GM21619 (cell line): ENCODE data around the gene ANP32A.
"Not testable (repeated sequence)": the region's sequence is repeated elsewhere in the genome, so short reads cannot be mapped to it uniquely, and the experiment has no call there.

Experiments
- ATAC-seq: cut with Tn5 transposase; IDR thresholded peaks from one replicate; pipeline ENCODE4 v1.9.1; 2021; ENCODE audit not compliant: unreplicated experiment

Gene ANP32A

DNA sequence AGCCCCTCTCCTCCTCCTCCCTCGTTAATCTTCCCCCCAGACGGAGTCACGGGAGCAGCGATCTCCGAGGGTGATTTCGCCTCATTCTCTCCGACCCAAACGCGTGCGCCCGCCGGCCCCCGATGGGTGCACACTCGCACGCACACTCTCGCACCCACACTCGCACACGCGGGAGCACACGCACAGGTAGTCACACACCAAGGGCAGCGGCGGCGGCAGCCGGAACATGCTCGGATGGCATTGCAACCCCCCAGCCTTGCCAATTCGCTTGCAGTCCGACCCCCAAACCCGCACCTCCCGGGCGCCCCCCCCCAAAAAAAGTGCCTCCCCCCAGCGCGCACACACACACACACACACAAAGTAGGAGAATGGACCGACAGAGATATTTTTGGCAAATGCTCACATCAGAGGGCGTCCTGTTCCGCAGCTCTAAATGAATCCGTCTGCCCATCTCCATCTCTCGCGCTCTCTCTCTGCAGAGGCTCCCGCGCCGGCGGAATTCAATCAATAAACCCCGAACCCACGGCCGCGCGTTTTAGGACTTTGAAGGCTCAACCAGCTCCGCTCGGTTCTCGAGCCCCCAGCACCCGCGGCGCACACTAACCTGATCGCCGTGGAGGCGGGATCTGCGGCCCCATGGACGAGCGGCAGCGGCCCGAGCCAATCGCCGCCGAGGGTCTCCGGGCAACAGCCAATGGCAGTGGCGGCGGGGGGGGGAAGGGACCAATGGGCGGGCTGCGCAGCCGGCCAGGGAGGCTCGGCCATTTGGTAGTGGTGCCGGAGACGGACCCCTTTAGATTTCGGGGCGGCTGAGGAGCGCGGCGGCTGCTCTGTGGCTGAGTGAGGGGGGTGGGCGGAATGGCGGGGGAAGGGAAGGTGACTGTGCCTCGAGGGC lies at the start of gene ANP32A:
TSS of gene ANP32A (minus strand) at position 601 of the 895 bp plus-strand sequence. CDS start at position 457, 144 bp downstream.
- ATAC-seq: peak; percentile 47

DNA sequence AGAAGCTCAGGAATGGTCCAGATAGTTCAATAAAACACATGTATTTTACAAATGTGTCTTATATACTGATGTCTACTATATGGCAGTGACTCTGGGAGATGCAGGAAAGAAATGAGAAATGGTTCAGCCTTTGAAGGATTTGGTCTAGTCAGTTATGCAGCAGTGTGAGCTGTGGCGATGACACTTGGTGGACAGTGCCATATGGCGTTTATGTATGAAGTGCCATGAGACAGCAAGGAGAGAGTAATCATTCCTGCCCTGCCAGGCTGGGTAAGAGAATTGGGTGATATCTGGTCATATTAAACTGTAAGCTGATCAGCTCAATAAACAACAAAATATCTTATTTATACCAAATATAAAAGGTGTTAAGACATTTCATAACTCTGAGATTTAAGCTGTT lies 47.6 kb upstream of the ANP32A start:
- ATAC-seq: no peak

DNA sequence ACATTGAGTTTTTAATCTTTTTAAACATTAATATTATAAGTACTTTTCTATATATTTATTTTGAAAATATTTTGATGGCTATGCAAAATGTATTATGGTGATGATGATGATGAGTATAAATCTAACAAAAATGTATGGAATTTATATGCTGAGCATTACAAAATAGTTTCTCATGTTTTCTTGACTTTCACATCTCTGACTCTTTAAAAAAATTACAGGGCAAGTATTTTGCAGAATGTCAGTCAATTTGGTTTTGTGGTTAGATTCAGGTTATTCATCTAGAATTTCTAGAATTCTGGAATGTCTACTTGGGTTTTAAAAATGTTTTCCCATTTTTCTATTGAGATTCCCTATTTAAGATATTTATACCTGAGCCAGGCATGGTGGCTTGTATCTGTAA lies 41.7 kb upstream of the ANP32A start:
- no peak for ATAC-seq

DNA sequence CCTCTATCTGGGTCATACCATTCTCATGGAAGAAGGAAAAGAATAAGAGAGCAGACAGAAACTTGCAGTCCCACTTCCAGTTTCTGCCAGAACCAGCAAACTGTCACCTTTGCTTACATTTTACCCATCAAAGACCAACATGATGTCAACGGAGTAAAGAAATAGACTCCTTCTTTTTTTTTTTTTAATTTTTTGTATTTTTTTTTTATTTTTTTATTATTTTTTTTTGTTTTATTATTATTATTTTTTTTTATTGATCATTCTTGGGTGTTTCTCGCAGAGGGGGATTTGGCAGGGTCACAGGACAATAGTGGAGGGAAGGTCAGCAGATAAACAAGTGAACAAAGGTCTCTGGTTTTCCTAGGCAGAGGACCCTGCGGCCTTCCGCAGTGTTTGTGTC lies 38.0 kb upstream of the ANP32A start:
- ATAC-seq: not testable (repeated sequence)

DNA sequence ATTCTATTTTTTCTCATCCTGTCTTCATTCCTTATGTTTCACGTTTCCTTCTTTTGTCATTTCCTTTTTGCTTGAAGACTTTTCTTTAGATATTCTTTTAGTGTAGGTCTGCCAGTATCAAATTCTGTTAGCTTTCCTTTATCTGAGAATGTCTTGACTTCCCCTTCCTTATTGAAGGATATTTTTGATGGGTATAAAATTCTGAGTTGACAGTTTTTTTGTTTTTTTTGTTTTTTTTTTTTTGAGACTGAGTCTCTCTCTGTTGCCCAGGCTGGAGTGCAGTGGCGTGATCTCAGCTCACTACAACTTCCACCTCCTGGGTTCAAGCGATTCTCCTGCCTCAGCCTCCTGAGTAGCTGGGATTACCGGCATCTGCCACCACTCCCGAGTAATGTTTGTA lies 36.7 kb upstream of the ANP32A start:
- ATAC-seq: not testable (repeated sequence)

DNA sequence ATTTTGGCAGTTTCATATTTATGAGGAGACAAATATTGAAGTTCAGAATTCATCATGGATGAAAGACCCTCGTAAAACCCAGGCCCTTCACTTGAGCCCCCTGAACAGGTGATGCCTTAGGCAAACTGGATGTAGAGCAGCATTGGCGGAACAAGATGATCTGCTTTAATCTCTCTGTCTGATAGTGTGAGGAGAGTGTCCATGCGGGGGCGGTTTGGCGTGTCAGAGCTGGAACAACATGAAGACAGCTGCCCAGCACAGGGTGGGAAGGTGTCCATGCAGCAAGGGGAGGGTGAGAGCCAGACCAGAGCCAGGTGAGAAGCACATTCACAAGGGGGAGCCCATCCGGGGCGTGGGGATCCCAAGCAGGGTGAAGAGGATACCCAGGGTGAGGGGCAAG lies 31.8 kb upstream of the ANP32A start:
- ATAC-seq: no peak

DNA sequence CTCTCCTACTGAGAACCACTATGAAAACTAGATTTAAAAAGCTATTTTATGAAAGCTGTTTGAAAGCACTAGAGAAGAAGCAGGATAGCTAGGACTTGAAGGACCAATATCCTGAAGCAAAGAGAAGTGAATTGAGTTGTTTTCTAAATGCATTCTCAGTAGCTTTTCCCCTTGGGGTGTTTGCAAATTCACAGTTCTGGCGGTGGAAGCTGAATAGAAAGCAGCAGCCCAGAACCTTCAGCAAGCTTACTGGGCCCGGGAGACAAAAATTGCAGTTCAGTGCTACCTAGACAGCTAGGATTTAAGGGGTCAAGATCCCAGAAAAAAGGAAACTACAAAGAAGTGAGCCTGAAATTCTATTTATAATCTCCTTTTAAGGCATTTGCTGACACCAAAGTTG lies 31.3 kb upstream of the ANP32A start:
- ATAC-seq: no peak

DNA sequence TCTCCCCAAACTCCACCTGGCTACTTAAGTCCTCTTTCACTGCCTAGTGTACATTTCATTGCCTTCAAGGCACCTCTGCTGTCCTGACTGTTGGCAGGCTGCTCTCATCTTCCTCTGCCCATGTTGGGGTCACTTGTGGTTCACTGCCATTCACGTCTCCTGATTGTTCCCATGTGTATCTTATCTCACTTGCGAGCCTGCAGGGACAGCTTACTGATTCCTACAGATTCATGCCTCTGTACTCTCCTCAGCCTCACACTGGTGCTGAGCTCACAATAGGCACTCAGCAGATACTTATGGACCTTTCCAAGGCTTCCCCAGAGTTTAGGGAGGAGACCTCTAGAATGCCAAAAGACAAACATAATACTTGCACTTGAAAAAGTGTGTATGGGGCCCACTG lies 28.8 kb upstream of the ANP32A start:
- ATAC-seq: no peak

DNA sequence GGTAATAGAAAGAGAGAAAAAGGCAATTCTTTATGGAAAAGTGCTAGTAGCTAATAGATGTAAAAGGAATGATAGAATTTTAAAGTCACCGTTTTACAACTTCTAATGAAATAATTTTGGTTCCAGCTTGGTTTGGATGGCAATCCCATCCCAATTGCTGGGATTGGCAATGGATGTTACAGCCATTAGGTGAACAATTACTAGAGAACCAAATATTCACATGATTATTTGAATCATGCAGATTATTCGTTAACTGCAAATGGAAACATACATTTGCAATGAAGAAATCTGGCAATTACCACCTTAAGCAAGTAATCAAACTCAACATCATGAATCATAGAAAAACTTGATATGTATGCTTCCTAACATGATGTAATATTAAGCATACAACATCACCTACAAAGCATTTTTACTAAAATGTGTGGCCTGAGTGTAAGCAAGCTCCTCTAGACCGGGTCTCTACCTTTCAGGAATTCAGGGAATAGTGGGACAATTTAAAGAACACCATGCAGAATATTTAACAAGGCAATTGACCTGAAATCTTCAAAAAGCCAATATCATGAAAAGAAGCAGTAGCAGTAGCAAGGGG lies 26.2 kb upstream of the ANP32A start:
- ATAC-seq: no peak

DNA sequence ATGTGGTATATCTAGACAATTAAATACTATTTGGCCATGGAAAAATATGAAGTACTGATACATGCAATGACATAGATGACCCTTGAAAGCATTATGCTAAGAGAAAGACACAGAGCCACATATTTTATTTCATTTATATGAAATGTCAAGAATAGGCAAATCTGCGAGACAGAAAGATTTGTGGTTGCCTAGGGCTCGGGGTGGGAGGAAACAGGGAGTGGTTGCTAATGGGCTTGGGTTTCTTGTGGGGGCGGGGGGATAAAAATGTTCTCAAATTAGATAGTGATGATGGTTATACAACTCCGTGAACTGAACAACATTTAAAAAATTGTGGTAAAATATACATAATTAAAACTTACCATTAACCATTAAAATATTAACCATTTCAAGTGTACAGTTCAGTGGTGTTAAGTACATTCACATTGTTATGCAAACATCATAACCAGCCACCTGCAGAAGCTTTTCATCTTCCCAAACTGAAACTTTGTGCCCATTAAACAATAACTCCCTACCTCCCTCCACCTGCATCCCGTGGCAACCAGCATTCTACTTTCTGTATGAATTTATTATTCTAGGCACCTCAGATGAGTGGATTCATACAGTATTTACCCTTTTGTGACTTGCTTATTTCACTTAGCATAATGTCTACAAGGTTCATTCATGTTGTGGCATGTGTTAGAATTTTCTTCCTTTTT lies 24.3 kb upstream of the ANP32A start:
- ATAC-seq: no peak

DNA sequence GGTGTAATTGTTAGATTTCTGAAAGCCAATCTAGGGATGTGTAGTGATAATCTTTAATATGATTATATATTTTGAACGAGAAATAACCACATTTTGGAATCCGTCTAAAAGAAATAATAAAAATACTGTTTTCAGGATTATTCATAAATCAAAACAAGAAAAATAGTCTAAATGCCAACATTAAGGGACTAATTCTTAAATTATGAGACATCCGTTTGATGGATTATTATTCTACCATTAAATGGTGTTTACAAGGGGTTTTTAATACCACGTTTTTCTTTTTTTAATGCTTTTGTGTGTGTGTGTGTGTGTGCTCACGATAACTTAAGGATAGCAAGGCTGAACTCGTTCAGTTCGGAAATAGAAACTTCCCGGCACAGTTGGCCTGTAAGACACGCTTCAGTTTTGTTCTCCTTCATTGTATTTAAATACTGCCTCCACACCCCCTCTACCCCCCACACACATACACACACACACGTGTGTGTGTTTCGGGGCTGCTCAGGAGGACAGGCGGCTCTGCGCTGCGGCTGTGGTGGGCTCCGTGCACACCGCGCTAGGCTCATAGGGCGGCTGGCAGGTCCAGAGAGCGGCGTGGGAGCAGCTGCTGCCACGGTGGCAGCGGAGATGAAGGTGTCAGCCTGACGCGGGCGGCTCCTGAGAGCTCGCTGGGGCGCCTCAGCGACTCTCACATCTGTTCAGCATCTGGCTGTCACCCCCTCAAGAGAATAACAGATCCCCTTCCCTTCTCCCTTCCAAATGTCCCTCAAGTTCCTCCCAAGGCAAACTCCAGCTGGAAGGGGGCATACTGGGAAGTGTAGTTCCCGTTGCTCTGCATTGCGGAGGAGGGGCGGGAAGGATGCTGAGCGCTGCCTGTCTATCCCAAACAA lies 23.0 kb upstream of the ANP32A start:
- ATAC-seq: no peak

DNA sequence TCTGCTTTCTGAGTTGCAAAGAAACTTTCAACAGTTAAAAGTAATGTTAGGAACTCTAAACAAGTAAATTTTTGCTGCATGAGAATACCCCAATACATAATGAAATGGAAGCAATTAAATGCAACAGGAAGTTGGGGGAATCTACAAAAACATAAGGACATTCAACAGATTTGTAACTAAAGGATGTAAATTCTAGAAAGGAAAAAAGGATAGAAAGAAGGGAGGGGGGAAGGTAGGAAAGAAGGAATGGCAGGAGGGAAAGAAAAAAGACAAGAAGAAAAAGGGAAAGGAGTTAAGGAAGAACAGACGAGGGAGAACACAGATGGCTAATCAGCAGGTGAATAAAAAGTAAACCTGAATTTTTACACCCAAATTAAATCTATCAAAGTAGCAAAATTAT lies 22.3 kb upstream of the ANP32A start:
- no peak for ATAC-seq

DNA sequence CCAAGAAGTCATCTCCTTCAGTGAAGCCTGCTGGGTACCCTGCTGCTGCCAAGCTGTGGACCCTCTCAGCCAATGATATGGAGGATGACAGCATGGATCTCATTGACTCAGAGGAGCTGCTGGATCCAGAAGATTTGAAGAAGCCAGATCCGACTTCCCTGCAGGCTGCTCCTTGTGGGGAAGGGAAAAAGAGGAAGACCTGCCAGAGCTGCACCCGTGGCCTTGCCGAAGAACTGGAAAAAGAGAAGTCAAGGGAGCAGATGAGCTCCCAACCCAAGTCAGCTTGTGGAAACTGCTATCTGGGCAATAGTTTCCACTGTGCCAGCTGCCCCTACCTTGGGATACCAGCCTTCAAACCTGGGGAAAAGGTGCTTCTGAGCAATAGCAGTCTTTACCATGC lies 13.7 kb upstream of the ANP32A start:
- ATAC-seq: no peak

DNA sequence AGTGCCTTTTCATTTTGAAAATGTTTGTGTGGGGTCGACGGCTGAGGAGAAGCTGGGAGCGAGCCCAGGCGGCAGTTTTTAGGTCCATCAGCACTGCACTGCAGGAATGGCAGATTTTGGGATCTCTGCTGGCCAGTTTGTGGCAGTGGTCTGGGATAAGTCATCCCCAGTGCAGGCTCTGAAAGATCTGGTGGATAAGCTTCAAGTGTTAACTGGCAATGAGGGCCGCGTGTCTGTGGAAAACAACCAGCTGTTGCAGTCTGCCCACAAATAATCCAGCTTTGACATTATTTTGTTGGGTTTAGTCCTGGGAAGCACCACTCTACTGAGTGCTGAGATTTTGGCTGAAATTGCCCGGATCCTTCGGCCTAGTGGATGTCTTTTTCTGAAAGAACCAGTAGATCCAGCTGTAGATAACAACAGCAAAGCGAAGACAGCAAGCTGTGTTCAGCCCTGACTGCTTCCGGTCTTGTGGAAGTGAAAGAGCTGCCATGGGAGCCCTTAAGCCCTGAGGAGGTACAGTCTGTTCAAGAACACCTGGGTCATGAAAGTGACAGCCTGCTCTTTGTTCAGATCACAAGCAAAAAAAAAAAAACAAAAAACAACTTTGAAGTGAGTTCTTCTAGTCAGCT lies 13.1 kb upstream of the ANP32A start:
- no peak for ATAC-seq

DNA sequence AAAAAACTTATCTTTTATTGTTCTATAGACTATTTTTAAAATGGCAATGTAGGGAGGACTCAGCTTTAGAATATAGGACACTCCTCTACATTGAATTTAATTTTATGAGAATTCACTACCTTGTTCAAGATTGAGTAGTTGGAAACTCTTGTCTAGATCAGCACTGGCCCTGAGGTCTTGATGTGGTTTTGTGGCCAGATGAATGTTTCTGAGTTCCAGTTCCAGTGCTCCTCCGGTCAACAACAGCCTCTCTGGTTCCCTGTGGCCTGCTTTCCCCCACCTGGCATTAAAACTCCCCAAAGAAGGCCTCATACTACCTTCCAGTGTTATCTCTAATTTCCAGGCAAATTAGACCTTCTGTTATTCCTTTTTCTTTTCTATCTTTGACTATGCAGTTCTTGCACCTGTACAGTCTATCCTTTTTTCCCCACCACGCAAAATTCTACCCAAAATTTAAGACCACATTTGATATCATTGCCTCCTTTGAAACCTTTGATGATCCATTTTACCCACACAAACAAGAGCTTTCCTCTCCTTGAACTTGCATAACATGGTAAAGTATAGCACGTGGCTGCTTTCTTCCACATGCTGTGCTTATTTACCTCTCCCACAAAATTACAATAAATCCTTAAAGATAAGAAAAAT lies 9.6 kb upstream of the ANP32A start:
- no peak for ATAC-seq

DNA sequence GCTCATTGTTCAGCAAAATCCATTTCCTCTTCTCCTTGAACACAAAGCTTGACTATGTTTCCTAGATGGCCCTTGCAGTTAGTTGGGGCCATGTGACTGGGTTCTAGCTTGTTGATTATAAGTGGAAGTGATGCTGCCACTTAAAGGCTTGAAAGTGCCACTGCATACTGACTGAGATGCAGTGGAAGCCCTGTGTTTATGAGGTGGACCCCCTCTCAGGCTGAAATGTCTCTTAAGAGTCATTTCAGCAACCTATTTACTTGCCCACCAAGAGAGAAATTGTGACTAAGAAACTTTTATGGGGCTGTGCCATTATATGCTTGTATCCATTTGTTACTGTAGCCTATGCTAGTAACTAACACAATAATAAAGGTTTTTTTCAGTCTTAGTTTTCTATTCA lies 8.4 kb upstream of the ANP32A start:
- ATAC-seq: no peak

DNA sequence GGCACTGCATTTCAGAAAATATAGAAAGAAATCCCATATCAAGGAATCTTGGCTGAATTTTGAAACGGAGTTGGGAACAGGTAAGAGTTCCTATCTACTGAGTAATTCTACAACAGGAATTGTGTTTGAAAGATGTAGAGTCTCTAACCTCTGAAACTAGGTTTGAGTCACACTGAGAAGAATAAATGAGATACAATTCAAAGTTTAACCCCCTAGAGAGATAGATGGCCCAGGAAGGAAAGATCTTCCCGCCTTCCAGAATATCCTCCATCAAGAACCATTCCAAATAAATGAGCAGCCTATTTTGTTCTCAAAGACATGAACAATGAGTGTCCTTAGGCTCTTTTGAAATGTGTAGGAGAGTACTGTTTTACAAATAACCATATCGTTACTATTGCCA lies 2.9 kb upstream of the ANP32A start:
- ATAC-seq: no peak

DNA sequence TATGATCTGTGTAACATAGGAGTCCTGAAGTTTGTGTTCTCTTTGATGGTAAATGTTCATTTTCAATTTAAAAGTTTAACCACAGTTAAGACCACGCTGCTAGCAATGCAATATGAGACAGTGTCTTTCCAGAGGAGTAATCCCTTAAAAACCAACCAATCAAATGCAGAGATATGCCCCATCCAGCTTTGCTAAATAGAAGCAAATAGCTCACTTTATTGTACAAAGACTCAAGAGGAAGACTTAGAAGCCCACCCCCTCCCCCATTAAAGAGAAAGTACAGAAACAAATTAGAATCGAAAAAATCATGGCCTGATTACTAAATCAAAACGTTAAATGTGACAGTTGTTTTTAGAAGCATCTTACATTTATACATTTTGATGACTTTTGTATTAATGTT lies 2.1 kb upstream of the ANP32A start:
- no peak for ATAC-seq

DNA sequence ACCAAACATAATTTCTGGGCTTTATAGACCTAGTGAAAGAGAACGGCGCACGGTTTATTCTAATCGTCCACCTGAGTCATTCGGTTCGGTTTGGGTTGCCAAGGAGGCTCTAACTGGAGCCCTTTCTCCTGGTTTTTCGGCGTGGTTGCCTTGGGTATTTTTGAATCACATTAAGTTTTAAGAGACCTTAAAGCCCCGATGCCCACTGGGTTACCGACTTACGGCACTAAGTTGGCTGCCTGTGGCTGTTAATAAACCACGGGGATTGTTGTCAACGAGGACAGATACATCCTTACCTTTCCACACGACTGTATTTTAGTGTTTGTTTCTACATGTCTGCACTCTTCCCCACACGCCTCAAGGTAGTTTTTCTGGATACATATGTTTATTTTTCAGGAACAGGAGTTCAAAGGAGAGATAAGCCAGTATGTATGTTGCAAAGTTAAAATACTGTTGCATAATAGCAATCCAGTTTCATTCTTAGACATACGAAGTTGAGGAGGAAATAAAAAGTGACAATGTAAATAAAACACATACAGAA lies 1.2 kb upstream of the ANP32A start:
- no peak for ATAC-seq
